ENCODE measurements around the gene PPP1R15B. TPM values are rescaled to one million over a fixed set of nuclear protein-coding genes. Genes with fewer than 3 reads are reported as not detected.

Gene PPP1R15B
- total RNA-seq, 1 experiment from 2014 or later: 50.7 TPM

- DNase-seq: no peak
- no peak within 1 kb of the TSS for H3K9ac ChIP-seq (ENCODE audit: low read length)
- H3K4me1 ChIP-seq (ENCODE audit: insufficient read depth, low read length): peaks cover 11% of the 10 kb centered on the region; the same call in 1 of the 2 replicates
- H4K20me1 ChIP-seq (ENCODE audit: low read length): no peaks in the 10 kb centered on the region
- ATAC-seq: no peak
- H3K4me2 ChIP-seq (ENCODE audit: low read length): no peak within 1 kb of the TSS
- H3K9me3 ChIP-seq (ENCODE audit: low read length): no peaks in the 10 kb centered on the region
- H3F3A ChIP-seq (ENCODE audit: low read length, unreplicated experiment): no peaks in the 10 kb centered on the region
- 0 out of 2 replicates have a peak, but pooled peaks cover 4% of the 10 kb centered on the region for H3K36me3 ChIP-seq (ENCODE audit: low read depth, low read length)
- intact Hi-C loops (cut with micrococcal nuclease): no loop called here
- no peak within 1 kb of the TSS for H2AFZ ChIP-seq (ENCODE audit: low read length)
- H3K4me3 ChIP-seq (ENCODE audit: low read length): no peak within 1 kb of the TSS
- POLR2A ChIA-PET (ENCODE audit: unreplicated experiment): no interaction called here
- no peak within 1 kb of the TSS for H3K27ac ChIP-seq (ENCODE audit: low read length)
- no peaks in the 10 kb centered on the region for H3K27me3 ChIP-seq (ENCODE audit: low read length)
- no peaks in the 10 kb centered on the region for H3K9me2 ChIP-seq (replicated peaks; ENCODE audit: low read length)
- CTCF ChIA-PET: no interaction called here
- BruUV-seq (replicated peaks): no TSS peak
- TF ChIP-seq CTCF (conservative IDR thresholded peaks at IDR 0.05; ENCODE audit: low read depth, low read length) (0 out of 2 replicates have a peak, but pooled peaks have one; percentile 14), EZH2phosphoT487 (IDR thresholded peaks at IDR 0.05; ENCODE audit: borderline replicate concordance, low read length) (no peak)
- peaks cover 83% of the 10 kb centered on the region for H3K79me2 ChIP-seq (ENCODE audit: low read length)
These were observed 52.0 kb downstream of the PPP1R15B start, which contains the start of gene PLEKHA6 for GRCh38 chr1:204359474-204360255. PLEKHA6 (minus strand) TSS chr1:204359929; CDS start chr1:204273727, 86,202 bp downstream.

GRCh38 chr1:204359131-204359473, 52.5 kb downstream of the PPP1R15B start:
- Histone ChIP-seq H3K4me2 (ENCODE audit: low read length) (no peak overlapping the region), H2AFZ (ENCODE audit: low read length) (no peak overlapping the region), H3K27me3 (ENCODE audit: low read length) (no peaks in the 10 kb centered on the region), H3F3A (ENCODE audit: low read length, unreplicated experiment) (no peaks in the 10 kb centered on the region), H3K79me2 (ENCODE audit: low read length) (peaks cover 83% of the 10 kb centered on the region), H3K4me3 (ENCODE audit: low read length) (no peak overlapping the region), H3K9me2 (replicated peaks; ENCODE audit: low read length) (no peaks in the 10 kb centered on the region), H4K20me1 (ENCODE audit: low read length) (no peaks in the 10 kb centered on the region), H3K9me3 (ENCODE audit: low read length) (no peaks in the 10 kb centered on the region), H3K27ac (ENCODE audit: low read length) (no peak overlapping the region), H3K36me3 (ENCODE audit: low read depth, low read length) (peaks cover 5% of the 10 kb centered on the region; the same call in 1 of the 2 replicates), H3K9ac (ENCODE audit: low read length) (no peak overlapping the region), H3K4me1 (ENCODE audit: insufficient read depth, low read length) (peaks cover 9% of the 10 kb centered on the region; the same call in 1 of the 2 replicates)
- CTCF ChIA-PET: no interaction called here
- DNase-seq (no peak), ATAC-seq (no peak)
- intact Hi-C loops (cut with micrococcal nuclease): no loop called here
- TF ChIP-seq EZH2 (IDR thresholded peaks at IDR 0.05; ENCODE audit: low read length, unreplicated experiment) (no peak), CTCF (conservative IDR thresholded peaks at IDR 0.05; ENCODE audit: low read depth, low read length) (no peak), EZH2phosphoT487 (IDR thresholded peaks at IDR 0.05; ENCODE audit: borderline replicate concordance, low read length) (no peak)
- POLR2A ChIA-PET (ENCODE audit: unreplicated experiment): no interaction called here
- BruUV-seq (replicated peaks): no TSS peak

- ChIA-PET CTCF (no interaction called here), POLR2A (ENCODE audit: unreplicated experiment) (no interaction called here)
- Histone ChIP-seq H3K4me3 (ENCODE audit: low read length) (no peak overlapping the region), H4K20me1 (ENCODE audit: low read length) (no peaks in the 10 kb centered on the region), H3K4me2 (ENCODE audit: low read length) (no peak overlapping the region), H3K27me3 (ENCODE audit: low read length) (no peaks in the 10 kb centered on the region), H3K36me3 (ENCODE audit: low read depth, low read length) (peaks cover 5% of the 10 kb centered on the region; the same call in 1 of the 2 replicates), H3K9ac (ENCODE audit: low read length) (no peak overlapping the region), H3K79me2 (ENCODE audit: low read length) (peaks cover 87% of the 10 kb centered on the region), H3K4me1 (ENCODE audit: insufficient read depth, low read length) (peaks cover 4% of the 10 kb centered on the region; the same call in 1 of the 2 replicates), H3K9me2 (replicated peaks; ENCODE audit: low read length) (no peaks in the 10 kb centered on the region), H3K27ac (ENCODE audit: low read length) (no peak overlapping the region), H2AFZ (ENCODE audit: low read length) (no peak overlapping the region), H3K9me3 (ENCODE audit: low read length) (no peaks in the 10 kb centered on the region), H3F3A (ENCODE audit: low read length, unreplicated experiment) (no peaks in the 10 kb centered on the region)
- no peak for DNase-seq
- BruUV-seq (replicated peaks): no TSS peak
- TF ChIP-seq EZH2phosphoT487 (IDR thresholded peaks at IDR 0.05; ENCODE audit: borderline replicate concordance, low read length) (no peak), CTCF (conservative IDR thresholded peaks at IDR 0.05; ENCODE audit: low read depth, low read length) (no peak), EZH2 (IDR thresholded peaks at IDR 0.05; ENCODE audit: low read length, unreplicated experiment) (no peak)
- no peak for ATAC-seq
- intact Hi-C loops (cut with micrococcal nuclease): no loop called here
These were observed 53.0 kb downstream of the PPP1R15B start for GRCh38 chr1:204358605-204359004.

All from PC-3 (cell line).